Testis (tissue), 2 donors: ENCODE measurements around the gene GALNT8.

Experiments
- CTCF ChIP-seq, 3 experiments: fragments of 450-650 bp in 2 of 3; fragments of 200-600 bp in 1 of 3; sonication (generic) in 1 of 3; IDR thresholded peaks; one replicate each; pipeline ENCODE4 v1.5.1; 2016 to 2019; ENCODE audit warnings: antibody characterized with exemption in 3 of 3, mild to moderate bottlenecking in 2 of 3, moderate library complexity in 1 of 3
- POLR2A ChIP-seq: fragments of 450-650 bp; IDR thresholded peaks from one replicate; pipeline ENCODE4 v1.6.1; 2017; ENCODE audit warnings: antibody characterized with exemption, mild to moderate bottlenecking, moderate library complexity

GRCh38 chr12:4705824-4706223 lies 14.4 kb upstream of the GALNT8 start:
- TF ChIP-seq CTCF (IDR thresholded peaks at IDR 0.05), result no peak
- TF ChIP-seq POLR2A, result no peak
